ENCODE measurements around the gene KCNK13. TPM values are rescaled to one million over a fixed set of nuclear protein-coding genes. Genes with fewer than 3 reads are reported as not detected.

The KCNK13 gene
- total RNA-seq, 1 donor from 2014 or later: 0.81 TPM

DNA sequence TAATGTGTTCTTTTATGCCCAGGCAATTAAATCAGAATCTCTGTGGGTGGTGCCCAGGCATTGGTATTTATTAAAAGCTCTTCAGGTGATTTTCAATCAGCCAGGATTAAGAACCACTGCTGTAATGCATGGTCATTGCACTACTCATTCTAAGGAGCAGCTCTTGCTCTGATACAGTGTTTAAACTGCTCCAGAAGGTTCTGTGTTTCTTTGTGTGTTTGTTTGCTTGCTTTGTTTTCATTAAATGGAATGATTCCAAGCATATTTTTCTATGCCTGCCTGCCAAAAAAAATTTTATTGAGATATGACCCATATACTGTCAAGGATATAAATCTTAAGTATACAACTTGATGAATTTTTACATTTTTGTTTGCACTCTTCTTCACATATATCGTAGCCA is 54.0 kb downstream of the KCNK13 start:
- TF ChIP-seq, protein P1, sequence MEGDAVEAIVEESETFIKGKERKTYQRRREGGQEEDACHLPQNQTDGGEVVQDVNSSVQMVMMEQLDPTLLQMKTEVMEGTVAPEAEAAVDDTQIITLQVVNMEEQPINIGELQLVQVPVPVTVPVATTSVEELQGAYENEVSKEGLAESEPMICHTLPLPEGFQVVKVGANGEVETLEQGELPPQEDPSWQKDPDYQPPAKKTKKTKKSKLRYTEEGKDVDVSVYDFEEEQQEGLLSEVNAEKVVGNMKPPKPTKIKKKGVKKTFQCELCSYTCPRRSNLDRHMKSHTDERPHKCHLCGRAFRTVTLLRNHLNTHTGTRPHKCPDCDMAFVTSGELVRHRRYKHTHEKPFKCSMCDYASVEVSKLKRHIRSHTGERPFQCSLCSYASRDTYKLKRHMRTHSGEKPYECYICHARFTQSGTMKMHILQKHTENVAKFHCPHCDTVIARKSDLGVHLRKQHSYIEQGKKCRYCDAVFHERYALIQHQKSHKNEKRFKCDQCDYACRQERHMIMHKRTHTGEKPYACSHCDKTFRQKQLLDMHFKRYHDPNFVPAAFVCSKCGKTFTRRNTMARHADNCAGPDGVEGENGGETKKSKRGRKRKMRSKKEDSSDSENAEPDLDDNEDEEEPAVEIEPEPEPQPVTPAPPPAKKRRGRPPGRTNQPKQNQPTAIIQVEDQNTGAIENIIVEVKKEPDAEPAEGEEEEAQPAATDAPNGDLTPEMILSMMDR (IDR thresholded peaks at IDR 0.05): no peak
- peaks cover 6% of the 10 kb centered on the region for H3K27me3 ChIP-seq
- intact Hi-C loops (cut with DNase I): no loop called here
- H3K27ac ChIP-seq: no peak overlapping the region
- H3K4me1 ChIP-seq: no peaks in the 10 kb centered on the region
- ATAC-seq: no peak
- H3K9me3 ChIP-seq: no peaks in the 10 kb centered on the region
- H3K36me3 ChIP-seq: no peaks in the 10 kb centered on the region
- H3K4me3 ChIP-seq: no peak overlapping the region
- no peak for DNase-seq

DNA sequence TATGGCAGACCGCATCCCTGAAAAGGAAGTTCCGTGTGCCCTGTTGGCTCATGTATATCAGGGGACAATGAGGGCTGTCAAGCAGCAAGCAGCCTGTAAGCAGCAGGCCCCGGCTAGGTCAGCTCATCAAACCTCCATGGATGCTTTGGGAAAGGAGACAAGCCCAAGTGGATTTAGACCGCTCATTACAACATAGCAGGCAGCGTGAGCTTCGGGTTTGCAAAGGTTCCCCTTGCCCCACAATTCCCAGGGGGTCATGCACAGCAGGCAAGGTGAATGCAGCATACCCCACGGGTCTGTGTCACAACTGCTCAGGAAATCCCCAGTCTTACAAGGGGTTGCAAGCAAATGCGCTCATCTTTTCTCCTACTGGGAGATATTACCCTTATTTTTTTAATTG is 54.6 kb downstream of the KCNK13 start:
- intact Hi-C loops (cut with DNase I): no loop called here
- Histone ChIP-seq H3K27ac (no peak overlapping the region), H3K27me3 (peaks cover 6% of the 10 kb centered on the region), H3K4me3 (no peak overlapping the region), H3K36me3 (no peaks in the 10 kb centered on the region), H3K9me3 (no peaks in the 10 kb centered on the region), H3K4me1 (no peaks in the 10 kb centered on the region)
- TF ChIP-seq, protein P1 (IDR thresholded peaks at IDR 0.05): no peak
- DNase-seq (no peak), ATAC-seq (no peak)

DNA sequence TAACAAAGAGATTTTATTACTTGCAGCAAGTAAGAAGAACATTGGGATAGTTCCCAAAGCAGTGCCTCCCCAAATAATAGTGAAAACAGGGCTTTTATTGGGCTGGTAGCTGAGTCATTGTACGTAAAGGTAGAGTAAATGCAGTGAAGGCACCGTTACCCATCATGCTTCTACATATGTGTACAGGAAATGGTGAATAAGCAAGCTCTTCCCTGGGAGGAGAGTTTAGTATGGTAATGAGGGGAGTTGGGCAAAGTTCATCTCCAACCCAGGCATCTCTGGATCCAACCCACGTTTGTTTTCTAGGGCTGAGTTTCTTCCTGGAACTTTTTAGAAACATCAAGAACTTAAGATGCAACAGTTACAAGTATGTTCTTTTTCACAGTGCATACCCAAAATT is 56.2 kb downstream of the KCNK13 start:
- TF ChIP-seq, protein P1 (IDR thresholded peaks at IDR 0.05): no peak
- no peaks in the 10 kb centered on the region for H3K4me1 ChIP-seq
- H3K27ac ChIP-seq: no peak overlapping the region
- DNase-seq (no peak), ATAC-seq (no peak)
- intact Hi-C loops (cut with DNase I): no loop called here
- no peak overlapping the region for H3K4me3 ChIP-seq
- no peaks in the 10 kb centered on the region for H3K27me3 ChIP-seq
- no peaks in the 10 kb centered on the region for H3K9me3 ChIP-seq
- H3K36me3 ChIP-seq: no peaks in the 10 kb centered on the region

DNA sequence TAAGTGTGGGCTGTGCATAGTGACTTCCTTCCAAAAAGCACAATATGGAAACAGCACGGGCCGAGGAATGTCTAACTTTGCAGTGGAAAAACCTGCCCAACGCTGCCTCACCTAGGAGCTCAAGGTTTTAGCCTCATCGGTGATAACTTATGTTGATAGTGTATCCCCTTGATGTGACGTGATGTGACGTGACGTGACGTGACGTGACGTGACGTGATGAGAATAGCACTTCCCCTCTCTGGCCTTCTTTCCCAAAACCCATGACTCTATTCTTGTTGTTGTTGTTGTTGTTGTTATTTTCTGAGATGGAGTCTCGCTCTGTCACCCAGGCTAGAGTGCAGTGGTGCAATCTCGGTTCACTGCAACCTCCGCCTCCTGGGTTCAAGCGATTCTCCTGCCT is 64.5 kb downstream of the KCNK13 start:
- no peaks in the 10 kb centered on the region for H3K36me3 ChIP-seq
- H3K27me3 ChIP-seq: no peaks in the 10 kb centered on the region
- H3K27ac ChIP-seq: no peak overlapping the region
- intact Hi-C loops (cut with DNase I): no loop called here
- TF ChIP-seq, protein P1 (IDR thresholded peaks at IDR 0.05): no peak
- no peaks in the 10 kb centered on the region for H3K4me1 ChIP-seq
- no peaks in the 10 kb centered on the region for H3K9me3 ChIP-seq
- DNase-seq: no peak
- no peak overlapping the region for H3K4me3 ChIP-seq
- ATAC-seq: no peak

DNA sequence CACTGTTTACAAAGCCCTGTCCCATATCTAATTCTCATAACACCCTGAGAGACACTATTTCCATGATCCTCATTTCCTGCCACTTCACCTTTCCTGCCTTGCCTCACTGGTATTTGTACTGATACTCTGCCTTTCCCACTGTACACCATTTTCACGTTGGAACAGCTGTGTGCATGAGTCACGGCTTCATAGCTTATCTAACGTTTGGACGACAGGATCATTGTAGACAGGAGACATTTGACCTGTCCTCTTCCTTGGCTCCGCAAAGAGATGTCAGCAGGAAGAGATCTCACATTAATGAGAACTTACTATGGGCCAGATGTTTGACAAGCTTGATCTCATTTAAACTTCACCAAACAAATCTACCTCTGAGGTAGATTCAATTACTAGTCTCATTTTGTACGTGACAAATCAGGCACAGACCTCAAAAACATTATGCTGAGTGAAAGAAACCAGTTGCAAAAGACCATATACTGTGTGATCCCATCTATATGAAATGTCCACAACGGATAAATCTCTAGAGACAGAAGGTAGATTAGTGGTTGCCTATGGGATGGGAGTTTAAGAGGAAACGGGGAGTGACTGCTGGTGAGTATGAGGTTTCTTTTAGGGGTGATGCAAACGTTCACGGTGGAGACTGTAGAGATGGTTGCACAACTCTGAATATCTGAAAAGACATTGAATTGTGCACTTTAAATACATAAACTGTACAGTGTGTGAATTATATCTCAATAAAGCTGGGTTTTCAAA is 71.2 kb downstream of the KCNK13 start:
- Histone ChIP-seq H3K27ac (no peak overlapping the region), H3K9me3 (no peaks in the 10 kb centered on the region), H3K36me3 (no peaks in the 10 kb centered on the region), H3K4me1 (no peaks in the 10 kb centered on the region), H3K27me3 (no peaks in the 10 kb centered on the region), H3K4me3 (no peak overlapping the region)
- ATAC-seq (no peak), DNase-seq (no peak)
- TF ChIP-seq, protein P1 (IDR thresholded peaks at IDR 0.05): no peak
- intact Hi-C loops (cut with DNase I): no loop called here

DNA sequence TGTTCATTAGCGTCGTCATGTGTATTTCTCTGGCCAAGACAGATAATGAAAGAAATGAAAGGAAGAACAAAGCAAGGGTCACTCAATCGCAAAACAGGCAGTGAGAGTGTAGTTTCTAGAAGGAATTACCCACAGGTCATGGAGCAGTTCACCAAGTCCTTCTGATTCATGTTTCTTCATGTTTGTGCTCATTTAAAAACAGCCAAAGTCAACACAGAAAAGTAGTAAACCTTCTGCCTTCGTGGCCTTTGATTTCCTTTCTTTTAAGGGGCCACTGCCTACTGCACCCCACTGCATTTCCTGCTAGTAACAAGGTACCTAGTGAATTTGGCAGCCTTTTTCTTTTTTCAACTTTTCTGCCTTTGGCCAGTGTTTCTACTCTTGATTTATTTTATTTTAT is 75.1 kb downstream of the KCNK13 start:
- DNase-seq (no peak), ATAC-seq (no peak)
- Histone ChIP-seq H3K36me3 (no peaks in the 10 kb centered on the region), H3K27ac (no peak overlapping the region), H3K27me3 (no peaks in the 10 kb centered on the region), H3K9me3 (no peaks in the 10 kb centered on the region), H3K4me1 (no peaks in the 10 kb centered on the region), H3K4me3 (no peak overlapping the region)
- TF ChIP-seq, protein P1 (IDR thresholded peaks at IDR 0.05): no peak
- intact Hi-C loops (cut with DNase I): no loop called here

Data from upper lobe of right lung (tissue), 1 donor.